Activated naive CD8-positive, alpha-beta T cell treated with anti-CD3 and anti-CD28 coated beads, Interleukin-2, amount 10 ng/mL, durations not matched to agents 7 days and 5 days (primary cell): ENCODE results near the gene CHRM4. TPM values are rescaled to one million over a fixed set of nuclear protein-coding genes. Genes with fewer than 3 reads are reported as not detected.
"Not testable (repeated sequence)": the region's sequence is repeated elsewhere in the genome, so short reads cannot be mapped to it uniquely, and the experiment has no call there.

Source experiments
- ATAC-seq: fragments of 150-1000 bp; cut with Tn5 transposase; one replicate; pipeline ENCODE4 v1.10.0; 2021; ENCODE audit warnings: low read depth, moderate library complexity
- POLR2A ChIA-PET: fragments of 350-600 bp; sonication (Branson Sonifier 250); formaldehyde crosslinking; loops from one replicate; lab custom pipeline; 2021; ENCODE audit warnings: antibody characterized with exemption; lab: Charles Lee
- DNase-seq: peaks from one replicate; pipeline ENCODE4 v3.0.0; 2021
- H3K27ac Mint-ChIP-seq: one replicate; pipeline ENCODE4 v1.8.0; 2022; ENCODE audit warnings: mild to moderate bottlenecking, mixed read lengths
- H3K27me3 Mint-ChIP-seq: one replicate; pipeline ENCODE4 v1.8.0; 2022; ENCODE audit warnings: mild to moderate bottlenecking, moderate library complexity, mixed read lengths
- H3K36me3 Mint-ChIP-seq: one replicate; pipeline ENCODE4 v1.8.0; 2021; ENCODE audit warnings: mild to moderate bottlenecking, mixed read lengths
- H3K4me1 Mint-ChIP-seq: one replicate; pipeline ENCODE4 v1.8.0; 2021; ENCODE audit warnings: mixed read lengths
- H3K4me3 Mint-ChIP-seq: one replicate; pipeline ENCODE4 v1.8.0; 2022; ENCODE audit warnings: mild to moderate bottlenecking, moderate library complexity, mixed read lengths
- H3K9me3 Mint-ChIP-seq: one replicate; pipeline ENCODE4 v1.8.0; 2021; ENCODE audit warnings: mixed read lengths
- total RNA-seq, 2 experiments: library from RNA; stranded (reverse); gene quantifications; one replicate each; pipeline ENCODE4 v1.2.3, GENCODE V29; 2021

CHRM4 gene
- total RNA-seq, 2 experiments from 2014 or later, result 0.19 to 0.40 TPM

DNA sequence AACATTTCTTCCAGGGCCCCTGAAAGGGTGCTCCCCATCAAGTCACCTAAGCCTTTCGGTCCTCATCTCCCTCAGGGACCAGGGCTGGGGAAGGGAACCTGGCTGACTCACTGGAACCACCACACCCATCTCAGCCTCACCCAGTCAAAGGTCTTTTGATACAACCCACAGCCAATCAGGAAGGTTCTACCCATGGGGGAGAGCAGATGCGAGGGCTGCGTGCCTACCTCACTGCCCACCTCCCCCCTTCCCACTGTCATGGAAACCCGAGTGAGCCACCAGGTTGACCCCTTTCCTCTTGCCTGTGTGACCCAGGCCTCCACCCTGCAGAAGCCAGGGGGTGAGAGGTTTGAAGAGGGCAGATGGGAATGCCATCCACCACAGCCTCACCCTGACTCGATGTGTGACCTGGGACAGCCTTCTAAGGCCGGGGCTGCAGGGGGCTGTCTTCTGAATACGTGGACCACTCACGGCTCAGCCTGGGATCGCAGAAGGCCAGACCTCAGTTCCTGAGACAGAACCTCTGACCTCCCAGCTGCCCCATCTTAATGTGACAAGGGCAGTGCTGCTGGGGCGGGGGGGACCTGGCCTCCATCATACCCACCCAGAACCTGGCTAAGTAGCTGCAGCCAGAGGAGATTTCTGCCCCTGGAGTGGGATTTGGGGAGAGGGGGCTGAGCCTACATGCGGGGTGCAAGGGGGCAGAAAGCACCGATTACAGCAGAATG is 7.4 kb downstream of the CHRM4 start:
- peaks cover 34% of the 10 kb centered on the region for H3K27me3 Mint-ChIP-seq

DNA sequence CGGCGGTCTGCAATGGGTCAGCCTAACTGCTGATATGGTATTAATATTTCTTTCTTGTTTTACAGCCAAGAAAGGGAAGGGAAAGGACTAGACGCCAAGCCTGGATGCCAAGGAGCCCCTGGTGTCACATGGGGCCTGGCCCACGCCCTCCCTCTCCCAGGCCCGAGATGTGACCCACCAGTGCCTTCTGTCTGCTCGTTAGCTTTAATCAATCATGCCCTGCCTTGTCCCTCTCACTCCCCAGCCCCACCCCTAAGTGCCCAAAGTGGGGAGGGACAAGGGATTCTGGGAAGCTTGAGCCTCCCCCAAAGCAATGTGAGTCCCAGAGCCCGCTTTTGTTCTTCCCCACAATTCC is 8.2 kb downstream of the CHRM4 start:
- Mint-ChIP-seq H3K27me3 (peaks cover 27% of the 10 kb centered on the region), H3K9me3 (no peaks in the 10 kb centered on the region), H3K36me3 (no peaks in the 10 kb centered on the region), H3K4me1 (peaks cover 14% of the 10 kb centered on the region), H3K4me3 (no peak overlapping the region), H3K27ac (no peak overlapping the region)
- no peak for DNase-seq
- POLR2A ChIA-PET, result no interaction called here
- no peak for ATAC-seq

More for the DNA sequence above, 7.4 kb downstream of the CHRM4 start:
- no peak for ATAC-seq
- H3K4me3 Mint-ChIP-seq, result no peak overlapping the region
- H3K36me3 Mint-ChIP-seq, result no peaks in the 10 kb centered on the region
- no peak for DNase-seq
- H3K4me1 Mint-ChIP-seq, result peaks cover 15% of the 10 kb centered on the region
- H3K27ac Mint-ChIP-seq, result no peak overlapping the region
- POLR2A ChIA-PET, result no interaction called here
- H3K9me3 Mint-ChIP-seq, result no peaks in the 10 kb centered on the region

DNA sequence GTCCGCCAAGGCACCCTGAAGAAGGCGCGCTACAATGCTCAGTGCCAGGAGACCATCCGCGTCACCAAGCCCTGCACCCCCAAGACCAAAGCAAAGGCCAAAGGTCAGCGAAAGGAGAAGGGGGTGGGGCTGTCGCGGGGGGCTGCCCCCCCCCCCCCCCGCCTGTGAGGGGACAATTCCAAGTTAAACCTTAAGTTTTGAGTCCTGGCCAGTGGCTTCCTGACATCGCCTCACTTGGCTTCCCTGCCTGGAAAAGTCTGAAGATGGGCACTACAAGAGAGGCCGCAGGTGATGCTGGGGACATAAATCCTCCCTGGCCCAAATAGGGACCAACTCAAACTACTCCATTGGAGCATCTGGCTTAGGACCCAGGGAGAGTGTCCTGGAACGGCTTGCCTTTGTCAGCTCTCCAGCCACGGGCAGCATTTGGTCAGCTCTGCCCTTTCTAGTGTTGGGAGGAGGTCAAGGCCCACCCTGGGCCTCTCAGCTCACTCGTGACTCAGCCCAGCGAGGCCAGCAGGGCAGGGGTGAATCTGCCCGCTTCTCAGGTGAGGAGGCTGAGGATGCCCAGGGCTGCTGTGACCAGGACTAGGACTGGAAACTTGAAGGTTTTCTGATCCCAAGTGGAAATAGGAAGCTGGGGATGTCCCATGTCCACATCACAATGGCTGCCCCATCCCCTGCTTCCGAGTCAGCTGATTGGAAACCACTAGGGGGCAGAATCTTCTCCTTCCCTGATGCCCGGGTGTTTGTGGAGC is 8.8 kb downstream of the CHRM4 start:
- peaks cover 9% of the 10 kb centered on the region for H3K4me1 Mint-ChIP-seq
- no peaks in the 10 kb centered on the region for H3K9me3 Mint-ChIP-seq
- H3K36me3 Mint-ChIP-seq, result peaks cover 1% of the 10 kb centered on the region
- H3K27ac Mint-ChIP-seq, result no peak overlapping the region
- POLR2A ChIA-PET, result no interaction called here
- no peak overlapping the region for H3K4me3 Mint-ChIP-seq
- ATAC-seq, result no peak
- no peak for DNase-seq
- H3K27me3 Mint-ChIP-seq, result peaks cover 21% of the 10 kb centered on the region

DNA sequence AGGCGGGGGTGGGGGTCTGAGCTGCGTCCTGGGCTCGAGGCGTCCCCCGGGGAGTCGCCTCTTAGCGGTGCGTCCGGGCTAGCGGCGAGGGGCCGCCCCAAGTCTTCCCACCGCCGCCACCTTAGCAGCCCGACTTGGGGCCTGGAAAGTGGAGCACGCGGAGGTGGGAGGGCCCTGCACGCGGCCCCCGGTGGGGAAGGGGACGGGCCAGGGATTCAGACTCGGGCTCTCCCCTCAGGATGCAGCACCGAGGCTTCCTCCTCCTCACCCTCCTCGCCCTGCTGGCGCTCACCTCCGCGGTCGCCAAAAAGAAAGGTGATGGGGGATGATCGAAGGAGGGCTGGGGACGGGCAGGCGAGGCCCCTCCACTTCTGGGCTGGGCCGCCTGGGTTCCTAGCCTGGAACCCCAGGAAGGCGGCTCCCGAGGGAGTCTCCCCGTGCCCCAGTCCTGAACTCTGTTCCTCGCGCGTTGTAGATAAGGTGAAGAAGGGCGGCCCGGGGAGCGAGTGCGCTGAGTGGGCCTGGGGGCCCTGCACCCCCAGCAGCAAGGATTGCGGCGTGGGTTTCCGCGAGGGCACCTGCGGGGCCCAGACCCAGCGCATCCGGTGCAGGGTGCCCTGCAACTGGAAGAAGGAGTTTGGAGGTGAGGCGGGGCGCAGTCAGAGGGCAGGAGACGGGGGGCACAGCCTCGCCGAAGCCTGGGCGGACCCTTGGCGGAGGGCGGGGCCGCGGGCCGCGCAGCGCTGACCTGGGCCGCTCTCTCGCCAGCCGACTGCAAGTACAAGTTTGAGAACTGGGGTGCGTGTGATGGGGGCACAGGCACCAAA is 9.5 kb downstream of the CHRM4 start:
- no peak overlapping the region for H3K27ac Mint-ChIP-seq

DNA sequence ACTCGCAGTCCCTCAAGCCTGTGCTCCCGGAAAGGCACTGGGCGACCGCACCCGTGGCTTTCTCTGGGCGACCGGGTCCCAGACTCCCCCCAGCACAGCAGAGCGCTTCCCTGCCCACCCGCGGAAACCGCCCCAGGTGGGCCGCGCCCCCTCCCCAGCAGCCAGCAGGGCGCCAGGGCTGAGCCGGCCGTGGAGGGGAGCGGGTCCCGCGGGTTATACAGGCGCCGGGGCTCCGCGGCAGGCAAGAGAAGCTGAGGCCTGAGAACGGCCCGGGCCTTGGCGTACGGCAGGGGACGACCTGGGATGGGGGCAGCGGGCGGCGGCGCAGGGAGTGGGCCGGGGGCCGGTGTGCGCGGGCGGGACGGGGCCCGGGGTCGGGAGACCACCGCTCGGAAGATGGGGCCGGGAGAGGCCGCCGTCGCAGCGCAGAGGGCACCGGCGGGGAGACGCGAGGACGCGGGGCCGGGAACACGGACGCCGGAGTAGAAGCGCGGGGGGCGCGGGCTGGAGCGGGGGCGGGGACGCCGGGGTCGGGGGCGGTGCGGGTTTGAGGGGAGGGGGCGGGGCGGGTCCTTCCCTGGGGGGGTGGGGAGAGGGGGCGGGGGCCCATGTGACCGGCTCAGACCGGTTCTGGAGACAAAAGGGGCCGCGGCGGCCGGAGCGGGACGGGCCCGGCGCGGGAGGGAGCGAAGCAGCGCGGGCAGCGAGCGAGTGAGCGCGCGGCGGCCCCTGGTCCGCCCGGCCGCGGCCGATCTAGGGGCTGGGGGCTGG is 10.3 kb downstream of the CHRM4 start, which contains the start of gene MDK:
TSS of gene MDK (plus strand) at position 622 of the 771 bp plus-strand sequence. CDS start 389 bp downstream, outside the sequence.
- DNase-seq (peak; percentile 60), ATAC-seq (peak; percentile 10)
- Mint-ChIP-seq H3K36me3 (peaks cover 13% of the 10 kb centered on the region), H3K4me3 (peak within 1 kb of the TSS; percentile 75), H3K9me3 (no peaks in the 10 kb centered on the region), H3K4me1 (peaks cover 6% of the 10 kb centered on the region), H3K27ac (peak within 1 kb of the TSS; percentile 76), H3K27me3 (peaks cover 10% of the 10 kb centered on the region)
- POLR2A ChIA-PET, result no interaction called here

More for the DNA sequence above, 9.5 kb downstream of the CHRM4 start:
- H3K27me3 Mint-ChIP-seq, result peaks cover 18% of the 10 kb centered on the region
- H3K4me3 Mint-ChIP-seq, result peak overlapping the region; percentile 68
- POLR2A ChIA-PET, result no interaction called here
- H3K9me3 Mint-ChIP-seq, result no peaks in the 10 kb centered on the region
- peak; percentile 5 for ATAC-seq
- H3K4me1 Mint-ChIP-seq, result peaks cover 6% of the 10 kb centered on the region
- H3K36me3 Mint-ChIP-seq, result peaks cover 9% of the 10 kb centered on the region
- DNase-seq, result peak; percentile 38

DNA sequence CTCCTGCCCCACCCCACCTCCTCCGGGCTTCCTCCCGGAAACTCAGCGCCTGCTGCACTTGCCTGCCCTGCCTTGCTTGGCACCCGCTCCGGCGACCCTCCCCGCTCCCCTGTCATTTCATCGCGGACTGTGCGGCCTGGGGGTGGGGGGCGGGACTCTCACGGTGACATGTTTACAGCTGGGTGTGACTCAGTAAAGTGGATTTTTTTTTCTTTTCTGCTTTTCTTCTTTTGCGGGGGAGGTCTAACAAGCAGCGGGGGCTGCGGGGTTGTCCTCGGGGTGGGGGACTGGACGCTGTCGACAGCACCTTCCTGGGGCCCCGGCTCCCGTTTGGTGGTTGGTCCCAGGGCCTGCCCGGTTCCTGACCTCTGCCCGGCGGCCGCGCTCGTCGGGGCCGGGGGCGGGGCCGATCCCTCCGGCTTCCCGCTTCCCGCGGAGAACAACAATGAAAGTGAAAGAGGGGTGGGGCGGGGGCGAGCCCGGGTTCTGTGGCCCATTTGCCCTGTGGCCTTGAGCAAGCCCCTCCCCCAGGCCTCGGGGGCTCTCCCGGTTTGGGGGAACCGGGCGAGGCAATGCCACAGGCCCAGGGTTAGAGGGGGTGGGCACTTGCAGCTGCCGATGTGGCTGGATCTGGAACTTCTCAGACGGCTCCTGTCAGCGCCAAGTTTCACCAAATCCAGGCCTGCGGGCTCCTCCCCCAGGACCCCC is 11.1 kb downstream of the CHRM4 start:
- peak; percentile 38 for ATAC-seq
- Mint-ChIP-seq H3K4me1 (peaks cover 6% of the 10 kb centered on the region), H3K9me3 (no peaks in the 10 kb centered on the region), H3K4me3 (peak overlapping the region; percentile 75), H3K36me3 (peaks cover 13% of the 10 kb centered on the region), H3K27me3 (peaks cover 9% of the 10 kb centered on the region), H3K27ac (peak overlapping the region; percentile 76)
- peak; percentile 73 for DNase-seq
- POLR2A ChIA-PET, result interaction anchor here (0.6 kb wide), 1 partner anchor 85 kb away, joined by 3 read pairs; no protein-coding TSS in a partner anchor

DNA sequence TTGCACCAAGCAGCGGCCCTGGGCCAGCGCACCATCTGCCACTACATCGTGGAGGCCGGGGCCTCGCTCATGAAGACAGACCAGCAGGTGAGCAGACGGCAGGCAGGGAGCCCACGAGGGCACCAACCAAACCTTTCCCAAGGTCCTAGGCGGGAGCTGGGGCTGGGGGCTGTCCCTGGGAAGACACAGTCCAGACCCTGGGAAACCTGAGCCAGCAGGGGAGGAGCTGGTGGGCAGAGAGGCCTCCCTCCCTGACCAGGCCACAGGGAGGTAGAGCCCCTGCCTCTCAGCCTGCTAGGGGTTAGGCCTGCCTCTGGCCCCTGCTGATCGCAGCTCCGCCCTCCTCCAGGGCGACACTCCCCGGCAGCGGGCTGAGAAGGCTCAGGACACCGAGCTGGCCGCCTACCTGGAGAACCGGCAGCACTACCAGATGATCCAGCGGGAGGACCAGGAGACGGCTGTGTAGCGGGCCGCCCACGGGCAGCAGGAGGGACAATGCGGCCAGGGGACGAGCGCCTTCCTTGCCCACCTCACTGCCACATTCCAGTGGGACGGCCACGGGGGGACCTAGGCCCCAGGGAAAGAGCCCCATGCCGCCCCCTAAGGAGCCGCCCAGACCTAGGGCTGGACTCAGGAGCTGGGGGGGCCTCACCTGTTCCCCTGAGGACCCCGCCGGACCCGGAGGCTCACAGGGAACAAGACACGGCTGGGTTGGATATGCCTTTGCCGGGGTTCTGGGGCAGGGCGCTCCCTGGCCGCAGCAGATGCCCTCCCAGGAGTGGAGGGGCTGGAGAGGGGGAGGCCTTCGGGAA is 11.9 kb downstream of the CHRM4 start:
- H3K27me3 Mint-ChIP-seq, H3K9me3 Mint-ChIP-seq, H3K4me3 Mint-ChIP-seq, ATAC-seq, H3K4me1 Mint-ChIP-seq, H3K27ac Mint-ChIP-seq, DNase-seq: not testable (repeated sequence)
- POLR2A ChIA-PET, result interaction anchor here (0.6 to 1.1 kb wide), 2 partner anchors 31 to 450 kb away, joined by 3 to 8 read pairs; no protein-coding TSS in a partner anchor
- peaks cover 16% of the 10 kb centered on the region for H3K36me3 Mint-ChIP-seq

DNA sequence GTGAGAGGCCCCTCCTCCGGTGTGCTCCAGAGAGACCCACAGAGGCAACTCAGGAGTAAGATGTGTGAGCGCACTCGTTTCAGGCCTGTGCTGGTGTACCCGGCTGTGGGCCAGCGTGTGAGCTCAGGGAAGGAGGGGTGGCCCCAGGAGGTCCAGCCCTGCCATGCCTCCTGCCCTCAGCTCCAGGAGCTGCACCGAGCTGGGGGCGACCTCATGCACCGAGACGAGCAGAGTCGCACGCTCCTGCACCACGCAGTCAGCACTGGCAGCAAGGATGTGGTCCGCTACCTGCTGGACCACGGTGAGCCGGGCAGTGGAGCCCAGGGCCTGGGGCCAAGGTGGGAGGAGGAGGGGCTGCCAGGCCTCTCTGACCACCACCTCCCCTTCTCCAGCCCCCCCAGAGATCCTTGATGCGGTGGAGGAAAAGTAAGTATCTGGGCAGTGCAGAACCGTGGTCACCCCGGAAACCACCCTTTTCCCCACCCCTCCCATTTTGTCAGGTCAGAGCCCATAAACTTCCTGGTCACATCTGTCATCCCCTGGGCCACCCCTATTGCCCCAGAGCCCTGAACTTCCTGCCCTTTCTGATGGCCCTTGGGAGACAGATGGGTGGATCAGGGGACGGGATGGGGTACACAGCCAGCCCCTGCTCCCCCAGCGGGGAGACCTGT is 12.6 kb downstream of the CHRM4 start:
- DNase-seq (no peak), ATAC-seq (no peak)
- no peak overlapping the region for H3K4me3 Mint-ChIP-seq
- peaks cover 6% of the 10 kb centered on the region for H3K4me1 Mint-ChIP-seq
- peaks cover 9% of the 10 kb centered on the region for H3K27me3 Mint-ChIP-seq
- no peak overlapping the region for H3K27ac Mint-ChIP-seq
- H3K9me3 Mint-ChIP-seq, result no peaks in the 10 kb centered on the region
- H3K36me3 Mint-ChIP-seq, result peaks cover 16% of the 10 kb centered on the region
- POLR2A ChIA-PET, result interaction anchor here (0.6 to 1.1 kb wide), 2 partner anchors 30 to 200 kb away, joined by 3 read pairs; no protein-coding TSS in a partner anchor

DNA sequence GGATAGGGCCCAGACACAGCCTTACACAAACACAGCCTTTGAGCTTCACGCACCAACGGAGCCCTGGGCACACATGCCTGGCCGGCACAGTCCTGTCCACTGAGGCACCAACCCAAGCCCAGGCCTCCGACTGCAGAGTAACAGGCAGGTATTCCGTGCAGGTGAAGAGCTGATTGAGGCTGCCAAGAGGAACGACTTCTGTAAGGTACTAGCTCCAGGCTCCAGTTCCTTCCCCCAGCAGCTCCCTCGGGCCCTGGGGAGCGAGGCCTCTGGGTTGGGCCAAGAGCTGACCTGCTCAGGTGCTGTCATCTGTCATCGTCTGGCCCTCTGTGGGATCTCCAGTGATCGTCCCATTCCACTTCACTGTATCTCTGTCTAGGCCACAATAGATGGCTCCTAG is 13.3 kb downstream of the CHRM4 start:
- Mint-ChIP-seq H3K9me3 (no peaks in the 10 kb centered on the region), H3K36me3 (peaks cover 16% of the 10 kb centered on the region), H3K4me1 (peaks cover 6% of the 10 kb centered on the region), H3K4me3 (no peak overlapping the region), H3K27ac (no peak overlapping the region), H3K27me3 (peaks cover 7% of the 10 kb centered on the region)
- ATAC-seq (no peak), DNase-seq (no peak)
- POLR2A ChIA-PET, result interaction anchor here (0.6 kb wide), 1 partner anchor 200 kb away, joined by 3 read pairs; no protein-coding TSS in a partner anchor

DNA sequence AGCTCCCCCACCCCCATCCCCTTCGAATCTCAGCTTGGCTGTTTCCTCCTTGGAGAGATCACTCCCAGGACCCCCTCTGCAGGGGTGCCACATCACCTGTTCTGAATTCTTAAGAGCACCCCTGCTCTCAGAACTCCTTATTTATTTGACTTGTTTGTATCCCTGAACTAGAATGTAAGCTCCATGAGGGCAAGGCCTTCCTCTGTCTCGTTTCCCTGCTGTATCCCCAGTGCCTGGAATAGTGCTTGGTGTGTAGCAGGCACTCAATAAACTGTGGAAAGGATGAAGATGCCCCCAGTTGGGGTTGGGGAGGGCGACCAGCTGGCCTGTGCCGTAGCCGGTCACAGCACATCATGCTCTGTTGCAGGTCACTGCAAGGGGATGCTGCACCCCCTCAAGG is 13.7 kb downstream of the CHRM4 start:
- ATAC-seq (no peak), DNase-seq (no peak)
- Mint-ChIP-seq H3K9me3 (no peaks in the 10 kb centered on the region), H3K27ac (no peak overlapping the region), H3K36me3 (peaks cover 16% of the 10 kb centered on the region), H3K27me3 (peaks cover 7% of the 10 kb centered on the region), H3K4me1 (peaks cover 6% of the 10 kb centered on the region), H3K4me3 (no peak overlapping the region)
- POLR2A ChIA-PET, result no interaction called here

DNA sequence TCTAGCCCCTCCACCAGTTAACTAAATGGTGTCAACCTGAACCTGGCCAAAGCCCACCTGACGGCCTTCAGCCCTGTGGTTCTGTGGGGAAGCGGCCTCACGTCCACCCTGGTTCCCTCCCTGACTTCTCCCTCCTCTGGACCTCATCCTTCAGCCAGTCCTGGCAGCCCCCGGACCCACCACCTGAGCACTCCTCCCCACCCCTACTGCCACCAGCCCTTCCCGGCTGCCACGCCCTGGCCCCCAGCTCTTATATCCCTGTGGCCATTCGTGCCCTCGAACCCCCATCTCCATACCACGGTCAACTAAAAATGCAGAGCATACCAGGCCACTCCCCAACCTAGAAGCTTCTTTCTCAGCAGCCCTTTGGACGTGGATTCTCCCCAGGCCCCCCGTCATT is 14.3 kb downstream of the CHRM4 start:
- Mint-ChIP-seq H3K27me3 (peaks cover 7% of the 10 kb centered on the region), H3K4me3 (no peak overlapping the region), H3K27ac (no peak overlapping the region), H3K36me3 (peaks cover 16% of the 10 kb centered on the region), H3K9me3 (no peaks in the 10 kb centered on the region), H3K4me1 (peaks cover 6% of the 10 kb centered on the region)
- no peak for ATAC-seq
- POLR2A ChIA-PET, result no interaction called here
- no peak for DNase-seq
